ENCODE measurements around the gene CARS1. TPM values are rescaled to one million over a fixed set of nuclear protein-coding genes. Genes with fewer than 3 reads are reported as not detected.

The CARS1 gene
- total and polyA plus RNA-seq, 9 of the 15 experiments (the other 6 are each of a cell fraction or from before 2014, with no cell fraction given) = 14.4 to 106 (median 73.6) TPM

DNA sequence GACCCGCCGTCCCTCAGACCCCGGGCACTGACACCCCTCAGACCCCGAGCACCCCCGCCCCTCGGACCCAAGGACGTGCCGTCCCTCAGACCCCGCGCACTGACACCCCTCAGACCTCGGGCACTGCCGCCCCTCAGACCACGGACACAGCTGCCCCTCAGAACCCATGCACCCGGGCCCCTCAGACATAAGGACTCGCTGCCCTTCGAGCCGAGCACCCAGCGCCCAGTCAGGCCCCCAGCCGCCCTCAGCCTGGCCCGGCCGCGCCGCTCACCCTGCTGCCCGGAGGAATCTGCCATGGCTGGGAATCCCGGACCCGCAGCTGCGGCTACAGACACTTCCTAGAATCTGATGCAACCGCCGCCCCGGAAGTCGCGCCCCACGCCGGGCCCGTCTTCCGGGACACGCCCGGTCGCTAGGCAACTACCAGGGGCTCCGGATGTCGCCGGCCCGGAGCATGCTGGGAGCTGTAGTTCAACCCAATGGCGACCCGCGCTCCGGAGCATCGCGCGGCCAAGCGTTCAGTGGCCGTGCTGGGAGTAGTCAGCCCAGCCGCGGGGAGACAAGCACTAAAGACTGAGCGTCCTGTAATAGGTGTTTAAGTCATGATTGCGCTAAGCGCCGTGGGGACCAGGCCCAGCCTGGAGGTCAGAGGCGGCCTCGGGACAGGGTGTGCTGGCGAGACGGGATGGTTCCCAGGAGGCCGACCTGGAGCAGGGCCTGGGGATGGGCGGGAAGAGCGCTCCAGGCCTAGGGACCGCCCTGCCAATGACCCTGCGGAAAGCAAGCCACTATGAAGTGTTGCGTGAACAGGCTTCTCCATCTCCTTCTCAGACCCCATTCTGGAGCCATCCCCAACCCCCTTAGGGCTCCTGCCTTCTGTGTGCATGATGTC is at the start of gene CARS1 (continued):
- TF ChIP-seq NR2C2 (CRISPR knock-in tag; IDR thresholded peaks at IDR 0.05) (0 out of 2 replicates have a peak, but pooled peaks have one; percentile 21), NR2C2 (tag; IDR thresholded peaks at IDR 0.05) (peak; percentile 96), RCOR1 (IDR thresholded peaks at IDR 0.05; ENCODE audit: borderline replicate concordance in 1 of 2, low read depth in 2 of 2, low read length in 2 of 2) (peak in 1 of 2 experiments; percentile 47; a peak in 1 of 4 replicates), NFATC3 (IDR thresholded peaks at IDR 0.05) (no peak), SREBF2 (CRISPR knock-in tag; IDR thresholded peaks at IDR 0.05) (no peak), ZNF354B (CRISPR knock-in tag; IDR thresholded peaks at IDR 0.05) (no peak), MCM3 (IDR thresholded peaks at IDR 0.05) (no peak), YY1 (IDR thresholded peaks at IDR 0.05; ENCODE audit: borderline replicate concordance in 1 of 3, control insufficient read depth in 1 of 3, extremely low read depth in 1 of 3, insufficient read depth in 3 of 3, insufficient read length in 1 of 3, insufficient replicate concordance in 2 of 3, low read depth in 1 of 3, low read length in 2 of 3) (peak; percentile 51 to 92 (median 88)), ZFP1 (CRISPR knock-in tag; IDR thresholded peaks at IDR 0.05) (no peak), RBM25 (IDR thresholded peaks at IDR 0.05; ENCODE audit: low read depth, low read length, severe bottlenecking) (no peak), ETV5 (CRISPR knock-in tag; IDR thresholded peaks at IDR 0.05; ENCODE audit: low read depth) (peak; percentile 100), ZNF232 (CRISPR knock-in tag; IDR thresholded peaks at IDR 0.05) (no peak), POLR2B (IDR thresholded peaks at IDR 0.05; ENCODE audit: low read depth, partially characterized antibody) (peak; percentile 50), STAT5A (IDR thresholded peaks at IDR 0.05; ENCODE audit: borderline replicate concordance, low read length) (peak; percentile 77), NBN (IDR thresholded peaks at IDR 0.05; ENCODE audit: low read depth) (no peak; the same call in 1 of the 2 replicates), CC2D1A (IDR thresholded peaks at IDR 0.05) (no peak), ZKSCAN3 (CRISPR knock-in tag; IDR thresholded peaks at IDR 0.05) (no peak)
- TF ChIP-seq, protein P1, sequence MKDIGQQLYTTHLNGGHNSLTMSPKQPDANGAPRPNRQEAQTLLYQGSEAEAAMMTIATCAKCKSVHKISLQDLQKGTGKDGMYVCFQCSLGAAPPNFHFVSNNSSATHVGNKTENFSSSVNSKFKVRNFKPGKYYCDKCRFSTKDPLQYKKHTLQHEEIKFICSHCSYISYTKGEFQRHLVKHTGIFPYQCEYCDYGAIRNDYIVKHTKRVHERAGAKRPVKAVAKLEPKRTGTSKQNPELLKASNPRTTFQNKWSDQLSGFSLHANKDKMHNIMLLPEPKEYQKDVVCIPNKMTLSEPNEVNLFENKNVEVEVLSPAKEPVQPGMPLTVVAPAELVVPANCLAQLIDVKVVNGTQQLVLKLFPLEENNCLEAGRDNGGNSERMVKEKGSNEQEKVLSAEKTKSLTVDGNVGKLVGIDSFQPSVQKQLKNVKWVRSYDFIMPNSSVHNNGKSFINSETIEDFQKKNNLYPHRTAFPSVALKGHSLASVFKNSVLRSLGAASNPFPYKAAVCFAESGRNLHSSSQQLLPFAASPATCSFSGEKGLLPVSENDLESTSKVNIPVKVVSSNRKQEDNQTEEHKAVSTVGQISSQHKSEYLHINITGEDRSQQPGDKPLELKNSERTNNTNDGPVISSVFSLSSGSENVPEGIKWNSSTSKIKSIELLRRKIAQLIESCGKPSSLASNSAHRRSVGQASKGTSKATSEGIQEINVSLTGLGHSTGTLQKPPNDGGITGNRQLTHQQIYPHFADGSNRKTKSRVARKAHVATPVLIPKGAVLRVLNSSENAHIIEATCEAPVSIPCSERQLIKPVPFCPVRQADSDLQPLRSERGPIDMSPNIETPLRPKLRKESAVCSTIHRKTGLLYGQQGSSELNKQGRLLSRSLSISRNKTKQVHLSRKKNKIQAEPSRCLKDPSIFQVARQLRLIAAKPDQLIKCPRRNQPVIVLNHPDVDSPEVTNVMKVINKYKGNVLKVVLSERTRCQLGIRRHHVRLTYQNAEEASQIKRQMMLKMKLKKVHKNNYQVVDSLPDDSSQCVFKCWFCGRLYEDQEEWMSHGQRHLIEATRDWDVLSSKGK (CRISPR knock-in tag; IDR thresholded peaks at IDR 0.05) = no peak
- TF ChIP-seq, protein P2, sequence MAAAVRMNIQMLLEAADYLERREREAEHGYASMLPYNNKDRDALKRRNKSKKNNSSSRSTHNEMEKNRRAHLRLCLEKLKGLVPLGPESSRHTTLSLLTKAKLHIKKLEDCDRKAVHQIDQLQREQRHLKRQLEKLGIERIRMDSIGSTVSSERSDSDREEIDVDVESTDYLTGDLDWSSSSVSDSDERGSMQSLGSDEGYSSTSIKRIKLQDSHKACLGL (CRISPR knock-in tag; IDR thresholded peaks at IDR 0.05; ENCODE audit: borderline replicate concordance, poor library complexity, severe bottlenecking) = peak; percentile 30
- TF ChIP-seq, protein P3, sequence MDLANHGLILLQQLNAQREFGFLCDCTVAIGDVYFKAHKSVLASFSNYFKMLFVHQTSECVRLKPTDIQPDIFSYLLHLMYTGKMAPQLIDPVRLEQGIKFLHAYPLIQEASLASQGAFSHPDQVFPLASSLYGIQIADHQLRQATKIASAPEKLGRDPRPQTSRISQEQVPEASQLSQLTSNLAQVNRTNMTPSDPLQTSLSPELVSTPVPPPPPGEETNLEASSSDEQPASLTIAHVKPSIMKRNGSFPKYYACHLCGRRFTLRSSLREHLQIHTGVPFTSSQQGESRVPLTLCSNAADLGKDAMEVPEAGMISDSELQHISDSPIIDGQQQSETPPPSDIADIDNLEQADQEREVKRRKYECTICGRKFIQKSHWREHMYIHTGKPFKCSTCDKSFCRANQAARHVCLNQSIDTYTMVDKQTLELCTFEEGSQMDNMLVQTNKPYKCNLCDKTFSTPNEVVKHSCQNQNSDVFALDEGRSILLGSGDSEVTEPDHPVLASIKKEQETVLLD (IDR thresholded peaks at IDR 0.05) = no peak
- TF ChIP-seq, protein P4, sequence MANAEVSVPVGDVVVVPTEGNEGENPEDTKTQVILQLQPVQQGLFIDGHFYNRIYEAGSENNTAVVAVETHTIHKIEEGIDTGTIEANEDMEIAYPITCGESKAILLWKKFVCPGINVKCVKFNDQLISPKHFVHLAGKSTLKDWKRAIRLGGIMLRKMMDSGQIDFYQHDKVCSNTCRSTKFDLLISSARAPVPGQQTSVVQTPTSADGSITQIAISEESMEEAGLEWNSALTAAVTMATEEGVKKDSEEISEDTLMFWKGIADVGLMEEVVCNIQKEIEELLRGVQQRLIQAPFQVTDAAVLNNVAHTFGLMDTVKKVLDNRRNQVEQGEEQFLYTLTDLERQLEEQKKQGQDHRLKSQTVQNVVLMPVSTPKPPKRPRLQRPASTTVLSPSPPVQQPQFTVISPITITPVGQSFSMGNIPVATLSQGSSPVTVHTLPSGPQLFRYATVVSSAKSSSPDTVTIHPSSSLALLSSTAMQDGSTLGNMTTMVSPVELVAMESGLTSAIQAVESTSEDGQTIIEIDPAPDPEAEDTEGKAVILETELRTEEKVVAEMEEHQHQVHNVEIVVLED (CRISPR knock-in tag; IDR thresholded peaks at IDR 0.05) = peak; percentile 71
